HEK293 (cell line): Measurements from ENCODE around the gene SPARC.

Experiments used
- CTCF ChIA-PET: fragments of 350-600 bp; formaldehyde crosslinking; extraction: SDS; loops from one replicate; lab custom pipeline; 2021; ENCODE audit warnings: antibody characterized with exemption; lab: Yijun Ruan, JAX
- POLR2A ChIA-PET: fragments of 300-600 bp; formaldehyde crosslinking; extraction: SDS; loops from one replicate; lab custom pipeline; 2020; ENCODE audit warnings: antibody characterized with exemption, inconsistent platforms; lab: Yijun Ruan, JAX
- H3K27ac ChIP-seq: fragments of 200-500 bp; sonication (Bioruptor generic); 2 replicates; pipeline ENCODE4 v1.5.1; 2014; ENCODE audit warnings: low read depth, low read length, control low read depth, inconsistent platforms; ENCODE audit errors: extremely low read depth
- H3K36me3 ChIP-seq, 2 experiments: fragments of 200-500 bp in 1 of 2; sonication (Bioruptor generic) in 1 of 2; 1 replicate in 1 of 2; 2 replicates in 1 of 2; pipeline ENCODE4 v1.5.1; 2014 to 2017; ENCODE audit warnings: inconsistent platforms in 2 of 2, low read length in 2 of 2; ENCODE audit not compliant: control insufficient read depth in 2 of 2, insufficient read depth in 1 of 2
- H3K4me1 ChIP-seq: fragments of 200-500 bp; sonication (Bioruptor generic); 2 replicates; pipeline ENCODE4 v1.5.1; 2014; ENCODE audit warnings: mild to moderate bottlenecking, low read length, inconsistent platforms; ENCODE audit not compliant: control insufficient read depth, insufficient read depth
- H3K4me3 ChIP-seq: 2 replicates; pipeline ENCODE4 v1.5.1; 2011; ENCODE audit warnings: low read depth, mild to moderate bottlenecking, control low read depth, low read length, moderate library complexity
- H3K9me3 ChIP-seq: fragments of 200-500 bp; sonication (Bioruptor generic); 2 replicates; pipeline ENCODE4 v1.5.1; 2014; ENCODE audit warnings: low read depth, low read length, inconsistent platforms; ENCODE audit not compliant: control insufficient read depth, insufficient read depth
- OVOL3 ChIP-seq: fragments of 450-650 bp; formaldehyde crosslinking; IDR thresholded peaks from 2 replicates; pipeline ENCODE4 v1.5.1; 2016; ENCODE audit warnings: missing biosample characterization, missing genetic modification characterization
- SETDB1 ChIP-seq: IDR thresholded peaks from one replicate; pipeline ENCODE4 v1.6.1; 2017; ENCODE audit warnings: mild to moderate bottlenecking, low read length, moderate library complexity, mixed read lengths; ENCODE audit not compliant: insufficient read length
- TRIM28 ChIP-seq: IDR thresholded peaks from 2 replicates; pipeline ENCODE4 v1.6.1; 2011; ENCODE audit warnings: low read length, control low read depth, borderline replicate concordance
- ZFP37 ChIP-seq: fragments of 450-650 bp; formaldehyde crosslinking; IDR thresholded peaks from 2 replicates; pipeline ENCODE4 v1.5.1; 2016; ENCODE audit warnings: missing biosample characterization, missing genetic modification characterization
- ZNF10 ChIP-seq: fragments of 450-650 bp; formaldehyde crosslinking; IDR thresholded peaks from 2 replicates; pipeline ENCODE4 v1.5.1; 2017; ENCODE audit warnings: missing biosample characterization, missing genetic modification characterization
- ZNF146 ChIP-seq: fragments of 450-650 bp; formaldehyde crosslinking; IDR thresholded peaks from 2 replicates; pipeline ENCODE4 v1.5.1; 2016; ENCODE audit warnings: missing biosample characterization, missing genetic modification characterization
- ZNF843 ChIP-seq: fragments of 450-650 bp; formaldehyde crosslinking; IDR thresholded peaks from 2 replicates; pipeline ENCODE4 v1.5.1; 2016; ENCODE audit warnings: missing biosample characterization, missing genetic modification characterization
- ZSCAN30 ChIP-seq: fragments of 450-650 bp; IDR thresholded peaks from 2 replicates; pipeline ENCODE4 v1.5.1; 2018; ENCODE audit warnings: missing biosample characterization, mild to moderate bottlenecking, missing genetic modification characterization, moderate library complexity
- TF ChIP-seq, protein P1 (sequence below): fragments of 450-650 bp; formaldehyde crosslinking; conservative IDR thresholded peaks from 2 replicates; pipeline ENCODE4 v1.5.1; 2016; ENCODE audit warnings: low read depth, missing biosample characterization, missing genetic modification characterization
- TF ChIP-seq, protein P2 (sequence below): fragments of 450-650 bp; formaldehyde crosslinking; IDR thresholded peaks from 2 replicates; pipeline ENCODE4 v1.5.1; 2016; ENCODE audit warnings: missing biosample characterization, missing genetic modification characterization, borderline replicate concordance
- TF ChIP-seq, protein P3 (sequence below): fragments of 450-650 bp; formaldehyde crosslinking; IDR thresholded peaks from 2 replicates; pipeline ENCODE4 v1.5.1; 2016; ENCODE audit warnings: missing biosample characterization, missing genetic modification characterization

Gene SPARC

DNA sequence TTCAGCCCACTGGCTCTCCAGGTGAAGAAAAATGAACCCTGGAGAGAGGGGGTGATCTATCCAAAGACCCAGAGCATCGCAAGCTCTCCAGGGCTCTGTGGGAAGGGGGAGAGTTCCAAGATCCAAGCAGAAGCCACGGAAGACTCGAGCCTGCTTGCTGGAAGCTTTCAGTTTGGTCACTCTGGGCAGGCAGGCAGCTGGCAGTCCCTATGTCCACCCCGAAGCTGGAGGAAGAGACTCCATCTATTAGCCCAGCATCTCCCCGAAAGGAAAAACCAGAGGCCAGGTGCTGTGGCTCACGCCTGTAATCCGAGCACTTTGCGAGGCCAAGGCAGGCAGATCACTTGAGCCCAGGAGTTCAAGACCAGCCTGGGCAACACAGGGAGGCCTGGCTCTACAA lies 10.7 kb upstream of the SPARC start (continued):
- TF ChIP-seq, protein P1, sequence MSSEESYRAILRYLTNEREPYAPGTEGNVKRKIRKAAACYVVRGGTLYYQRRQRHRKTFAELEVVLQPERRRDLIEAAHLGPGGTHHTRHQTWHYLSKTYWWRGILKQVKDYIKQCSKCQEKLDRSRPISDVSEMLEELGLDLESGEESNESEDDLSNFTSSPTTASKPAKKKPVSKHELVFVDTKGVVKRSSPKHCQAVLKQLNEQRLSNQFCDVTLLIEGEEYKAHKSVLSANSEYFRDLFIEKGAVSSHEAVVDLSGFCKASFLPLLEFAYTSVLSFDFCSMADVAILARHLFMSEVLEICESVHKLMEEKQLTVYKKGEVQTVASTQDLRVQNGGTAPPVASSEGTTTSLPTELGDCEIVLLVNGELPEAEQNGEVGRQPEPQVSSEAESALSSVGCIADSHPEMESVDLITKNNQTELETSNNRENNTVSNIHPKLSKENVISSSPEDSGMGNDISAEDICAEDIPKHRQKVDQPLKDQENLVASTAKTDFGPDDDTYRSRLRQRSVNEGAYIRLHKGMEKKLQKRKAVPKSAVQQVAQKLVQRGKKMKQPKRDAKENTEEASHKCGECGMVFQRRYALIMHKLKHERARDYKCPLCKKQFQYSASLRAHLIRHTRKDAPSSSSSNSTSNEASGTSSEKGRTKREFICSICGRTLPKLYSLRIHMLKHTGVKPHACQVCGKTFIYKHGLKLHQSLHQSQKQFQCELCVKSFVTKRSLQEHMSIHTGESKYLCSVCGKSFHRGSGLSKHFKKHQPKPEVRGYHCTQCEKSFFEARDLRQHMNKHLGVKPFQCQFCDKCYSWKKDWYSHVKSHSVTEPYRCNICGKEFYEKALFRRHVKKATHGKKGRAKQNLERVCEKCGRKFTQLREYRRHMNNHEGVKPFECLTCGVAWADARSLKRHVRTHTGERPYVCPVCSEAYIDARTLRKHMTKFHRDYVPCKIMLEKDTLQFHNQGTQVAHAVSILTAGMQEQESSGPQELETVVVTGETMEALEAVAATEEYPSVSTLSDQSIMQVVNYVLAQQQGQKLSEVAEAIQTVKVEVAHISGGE (tag by site-specific recombination): no peak
- no peak for TF ChIP-seq SETDB1
- TF ChIP-seq ZNF146 (tag by site-specific recombination): no peak
- no peak for TF ChIP-seq ZSCAN30 (tag by site-specific recombination)
- TF ChIP-seq, protein P2, sequence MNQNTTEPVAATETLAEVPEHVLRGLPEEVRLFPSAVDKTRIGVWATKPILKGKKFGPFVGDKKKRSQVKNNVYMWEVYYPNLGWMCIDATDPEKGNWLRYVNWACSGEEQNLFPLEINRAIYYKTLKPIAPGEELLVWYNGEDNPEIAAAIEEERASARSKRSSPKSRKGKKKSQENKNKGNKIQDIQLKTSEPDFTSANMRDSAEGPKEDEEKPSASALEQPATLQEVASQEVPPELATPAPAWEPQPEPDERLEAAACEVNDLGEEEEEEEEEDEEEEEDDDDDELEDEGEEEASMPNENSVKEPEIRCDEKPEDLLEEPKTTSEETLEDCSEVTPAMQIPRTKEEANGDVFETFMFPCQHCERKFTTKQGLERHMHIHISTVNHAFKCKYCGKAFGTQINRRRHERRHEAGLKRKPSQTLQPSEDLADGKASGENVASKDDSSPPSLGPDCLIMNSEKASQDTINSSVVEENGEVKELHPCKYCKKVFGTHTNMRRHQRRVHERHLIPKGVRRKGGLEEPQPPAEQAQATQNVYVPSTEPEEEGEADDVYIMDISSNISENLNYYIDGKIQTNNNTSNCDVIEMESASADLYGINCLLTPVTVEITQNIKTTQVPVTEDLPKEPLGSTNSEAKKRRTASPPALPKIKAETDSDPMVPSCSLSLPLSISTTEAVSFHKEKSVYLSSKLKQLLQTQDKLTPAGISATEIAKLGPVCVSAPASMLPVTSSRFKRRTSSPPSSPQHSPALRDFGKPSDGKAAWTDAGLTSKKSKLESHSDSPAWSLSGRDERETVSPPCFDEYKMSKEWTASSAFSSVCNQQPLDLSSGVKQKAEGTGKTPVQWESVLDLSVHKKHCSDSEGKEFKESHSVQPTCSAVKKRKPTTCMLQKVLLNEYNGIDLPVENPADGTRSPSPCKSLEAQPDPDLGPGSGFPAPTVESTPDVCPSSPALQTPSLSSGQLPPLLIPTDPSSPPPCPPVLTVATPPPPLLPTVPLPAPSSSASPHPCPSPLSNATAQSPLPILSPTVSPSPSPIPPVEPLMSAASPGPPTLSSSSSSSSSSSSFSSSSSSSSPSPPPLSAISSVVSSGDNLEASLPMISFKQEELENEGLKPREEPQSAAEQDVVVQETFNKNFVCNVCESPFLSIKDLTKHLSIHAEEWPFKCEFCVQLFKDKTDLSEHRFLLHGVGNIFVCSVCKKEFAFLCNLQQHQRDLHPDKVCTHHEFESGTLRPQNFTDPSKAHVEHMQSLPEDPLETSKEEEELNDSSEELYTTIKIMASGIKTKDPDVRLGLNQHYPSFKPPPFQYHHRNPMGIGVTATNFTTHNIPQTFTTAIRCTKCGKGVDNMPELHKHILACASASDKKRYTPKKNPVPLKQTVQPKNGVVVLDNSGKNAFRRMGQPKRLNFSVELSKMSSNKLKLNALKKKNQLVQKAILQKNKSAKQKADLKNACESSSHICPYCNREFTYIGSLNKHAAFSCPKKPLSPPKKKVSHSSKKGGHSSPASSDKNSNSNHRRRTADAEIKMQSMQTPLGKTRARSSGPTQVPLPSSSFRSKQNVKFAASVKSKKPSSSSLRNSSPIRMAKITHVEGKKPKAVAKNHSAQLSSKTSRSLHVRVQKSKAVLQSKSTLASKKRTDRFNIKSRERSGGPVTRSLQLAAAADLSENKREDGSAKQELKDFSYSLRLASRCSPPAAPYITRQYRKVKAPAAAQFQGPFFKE: no peak
- TF ChIP-seq ZNF10 (tag by site-specific recombination): no peak
- no peak for TF ChIP-seq ZNF843 (tag by site-specific recombination)

DNA sequence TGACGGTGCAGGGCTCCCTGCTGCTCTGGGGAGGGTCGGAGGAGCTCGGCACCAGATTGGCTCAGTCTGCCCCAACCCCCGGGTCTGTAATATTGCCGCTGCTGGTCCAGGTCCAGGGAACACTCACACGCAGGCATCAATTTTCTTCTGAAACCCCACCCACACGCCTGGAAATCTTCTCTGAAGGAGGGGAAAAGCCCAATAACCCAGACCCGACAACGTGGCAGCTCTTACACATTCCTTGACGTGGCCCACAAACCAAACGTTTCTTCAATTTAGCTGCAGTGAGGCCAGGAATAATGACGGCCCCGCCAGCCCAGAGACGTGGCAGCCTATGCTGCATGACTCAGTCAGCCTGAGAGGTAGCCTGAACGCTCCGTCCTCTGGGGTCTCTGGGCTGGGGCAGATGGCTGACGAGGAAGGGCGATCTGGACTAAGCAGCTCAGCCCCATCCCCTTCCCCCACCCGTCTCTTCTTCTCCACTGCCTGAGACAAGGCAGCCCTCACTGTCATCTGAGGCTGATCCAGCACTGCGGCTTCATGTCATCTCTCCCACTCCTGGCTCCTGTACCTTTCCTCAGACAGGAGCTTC lies 9.9 kb upstream of the SPARC start:
- TF ChIP-seq TRIM28 (no peak), OVOL3 (tag by site-specific recombination) (no peak), ZFP37 (no peak)
- TF ChIP-seq, protein P3, sequence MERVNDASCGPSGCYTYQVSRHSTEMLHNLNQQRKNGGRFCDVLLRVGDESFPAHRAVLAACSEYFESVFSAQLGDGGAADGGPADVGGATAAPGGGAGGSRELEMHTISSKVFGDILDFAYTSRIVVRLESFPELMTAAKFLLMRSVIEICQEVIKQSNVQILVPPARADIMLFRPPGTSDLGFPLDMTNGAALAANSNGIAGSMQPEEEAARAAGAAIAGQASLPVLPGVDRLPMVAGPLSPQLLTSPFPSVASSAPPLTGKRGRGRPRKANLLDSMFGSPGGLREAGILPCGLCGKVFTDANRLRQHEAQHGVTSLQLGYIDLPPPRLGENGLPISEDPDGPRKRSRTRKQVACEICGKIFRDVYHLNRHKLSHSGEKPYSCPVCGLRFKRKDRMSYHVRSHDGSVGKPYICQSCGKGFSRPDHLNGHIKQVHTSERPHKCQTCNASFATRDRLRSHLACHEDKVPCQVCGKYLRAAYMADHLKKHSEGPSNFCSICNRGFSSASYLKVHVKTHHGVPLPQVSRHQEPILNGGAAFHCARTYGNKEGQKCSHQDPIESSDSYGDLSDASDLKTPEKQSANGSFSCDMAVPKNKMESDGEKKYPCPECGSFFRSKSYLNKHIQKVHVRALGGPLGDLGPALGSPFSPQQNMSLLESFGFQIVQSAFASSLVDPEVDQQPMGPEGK (tag by site-specific recombination): no peak
- TF ChIP-seq, all 188 proteins: peak for 0
- Histone ChIP-seq H3K9me3 (no peaks in the 10 kb centered on the region), H3K36me3 (no peaks in the 10 kb centered on the region), H3K27ac (no peak overlapping the region), H3K4me3 (no peak overlapping the region), H3K4me1 (peaks cover 4% of the 10 kb centered on the region; the same call in 1 of the 2 replicates)
- CTCF ChIA-PET: interaction anchor here (1.0 to 1.5 kb wide), 3 partner anchors 12 to 44 kb away, joined by 4 to 6 read pairs (median 4); no protein-coding TSS in a partner anchor
- POLR2A ChIA-PET: interaction anchor here (1.2 to 4.6 kb wide), 2 partner anchors 9 to 16 kb away, joined by 5 to 33 read pairs; partner anchors contain the start of gene SPARC
